ENCODE measurements around the gene PRDM5. TPM values are rescaled to one million over a fixed set of nuclear protein-coding genes. Genes with fewer than 3 reads are reported as not detected.

The PRDM5 gene
- total and polyA plus RNA-seq, 2 donors (not counting 3 experiments of a cell fraction or from before 2014, with no cell fraction given), result 2.2 to 8.1 TPM

DNA sequence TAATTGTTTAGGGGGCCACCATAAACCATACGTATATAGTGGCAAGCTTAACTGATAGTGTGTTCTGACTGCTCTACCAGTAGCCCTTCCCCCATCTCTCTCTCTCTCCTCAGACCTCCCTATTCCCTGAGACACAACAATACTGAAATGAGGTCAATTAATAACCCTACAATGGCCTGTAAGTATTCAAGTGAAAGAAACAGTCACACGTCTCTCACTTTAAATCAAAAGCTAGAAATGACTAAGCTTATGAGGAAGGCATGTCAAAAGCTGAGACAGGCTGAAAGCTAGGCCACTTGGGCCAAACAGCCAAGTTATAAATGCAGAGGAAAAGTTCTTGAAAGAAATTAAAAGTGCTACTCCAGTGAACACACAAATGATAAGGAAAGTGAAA is 78.0 kb downstream of the PRDM5 start:
- Histone ChIP-seq H3K4me3 (replicated peaks in 1 of 3; ENCODE audit: insufficient read depth in 1 of 3, low read depth in 1 of 3, low read length in 3 of 3) (no peak overlapping the region), H3K36me3 (ENCODE audit: control insufficient read depth in 2 of 2, extremely low read depth in 1 of 2, insufficient read depth in 2 of 2, low read length in 2 of 2) (no peaks in the 10 kb centered on the region), H3K4me1 (ENCODE audit: control insufficient read depth, extremely low read depth, insufficient read depth, low read length) (no peaks in the 10 kb centered on the region), H3K4me2 (ENCODE audit: insufficient read depth, low read length) (no peak overlapping the region), H3K9me3 (replicated peaks; ENCODE audit: control insufficient read depth, insufficient read depth, low read length) (no peaks in the 10 kb centered on the region), H4K20me1 (replicated peaks; ENCODE audit: control insufficient read depth, extremely low read depth, insufficient read depth, low read length) (no peaks in the 10 kb centered on the region), H3K79me2 (ENCODE audit: control insufficient read depth, insufficient read depth, low read length) (no peaks in the 10 kb centered on the region), H3K9ac (replicated peaks; ENCODE audit: extremely low read depth, insufficient read depth, low read length) (no peak overlapping the region), H3K9me1 (replicated peaks; ENCODE audit: control insufficient read depth, extremely low read depth, insufficient read depth, low read length) (no peaks in the 10 kb centered on the region), H3K27ac (ENCODE audit: insufficient read depth, low read depth, low read length) (no peak overlapping the region), H3K27me3 (ENCODE audit: control insufficient read depth in 2 of 2, insufficient read depth in 2 of 2, low read length in 2 of 2) (no peaks in the 10 kb centered on the region), H2AFZ (ENCODE audit: low read depth, low read length) (no peak overlapping the region)
- DNase-seq (ENCODE audit: low read depth, low spot score), result no peak
- TF ChIP-seq FOS (IDR thresholded peaks at IDR 0.05; ENCODE audit: borderline replicate concordance, insufficient read depth, low read length) (no peak), JUN (IDR thresholded peaks at IDR 0.05; ENCODE audit: borderline replicate concordance, insufficient read depth, insufficient read length, low read depth) (no peak), MYC (IDR thresholded peaks at IDR 0.05; ENCODE audit: low read depth, low read length) (no peak), EZH2 (IDR thresholded peaks at IDR 0.05; ENCODE audit: borderline replicate concordance, low read depth, low read length, severe bottlenecking) (no peak), POLR2AphosphoS5 (IDR thresholded peaks at IDR 0.05; ENCODE audit: insufficient read depth, low read depth, low read length) (no peak)
- TF ChIP-seq, protein P1, sequence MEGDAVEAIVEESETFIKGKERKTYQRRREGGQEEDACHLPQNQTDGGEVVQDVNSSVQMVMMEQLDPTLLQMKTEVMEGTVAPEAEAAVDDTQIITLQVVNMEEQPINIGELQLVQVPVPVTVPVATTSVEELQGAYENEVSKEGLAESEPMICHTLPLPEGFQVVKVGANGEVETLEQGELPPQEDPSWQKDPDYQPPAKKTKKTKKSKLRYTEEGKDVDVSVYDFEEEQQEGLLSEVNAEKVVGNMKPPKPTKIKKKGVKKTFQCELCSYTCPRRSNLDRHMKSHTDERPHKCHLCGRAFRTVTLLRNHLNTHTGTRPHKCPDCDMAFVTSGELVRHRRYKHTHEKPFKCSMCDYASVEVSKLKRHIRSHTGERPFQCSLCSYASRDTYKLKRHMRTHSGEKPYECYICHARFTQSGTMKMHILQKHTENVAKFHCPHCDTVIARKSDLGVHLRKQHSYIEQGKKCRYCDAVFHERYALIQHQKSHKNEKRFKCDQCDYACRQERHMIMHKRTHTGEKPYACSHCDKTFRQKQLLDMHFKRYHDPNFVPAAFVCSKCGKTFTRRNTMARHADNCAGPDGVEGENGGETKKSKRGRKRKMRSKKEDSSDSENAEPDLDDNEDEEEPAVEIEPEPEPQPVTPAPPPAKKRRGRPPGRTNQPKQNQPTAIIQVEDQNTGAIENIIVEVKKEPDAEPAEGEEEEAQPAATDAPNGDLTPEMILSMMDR (IDR thresholded peaks at IDR 0.05; ENCODE audit: extremely low read depth in 1 of 2, insufficient read depth in 1 of 2, low read depth in 1 of 2, low read length in 2 of 2), result no peak
- TF ChIP-seq, protein P2, sequence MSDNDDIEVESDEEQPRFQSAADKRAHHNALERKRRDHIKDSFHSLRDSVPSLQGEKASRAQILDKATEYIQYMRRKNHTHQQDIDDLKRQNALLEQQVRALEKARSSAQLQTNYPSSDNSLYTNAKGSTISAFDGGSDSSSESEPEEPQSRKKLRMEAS (IDR thresholded peaks at IDR 0.05; ENCODE audit: insufficient read depth, insufficient read length), result no peak
- intact Hi-C loops (cut with micrococcal nuclease) (no loop called here), dilution Hi-C loops (cut with MboI; ENCODE audit: extremely low pct_ligation_motif_present, low sequenced_read_pairs) (no loop called here)
- no peak for FAIRE-seq
- ChIA-PET CTCF (interaction anchor here (0.8 to 1.3 kb wide), 6 partner anchors 13 to 133 kb away, joined by 3 to 8 read pairs (median 3); no protein-coding TSS in a partner anchor), POLR2A (no interaction called here)
- BruUV-seq (replicated peaks), result no TSS peak

All from endothelial cell of umbilical vein (primary cell).